ENCODE data around the gene ZNF407. TPM values are rescaled to one million over a fixed set of nuclear protein-coding genes. Genes with fewer than 3 reads are reported as not detected.

Gene ZNF407
- total RNA-seq, 2 experiments from 2014 or later, result 12.3 to 12.6 TPM

DNA sequence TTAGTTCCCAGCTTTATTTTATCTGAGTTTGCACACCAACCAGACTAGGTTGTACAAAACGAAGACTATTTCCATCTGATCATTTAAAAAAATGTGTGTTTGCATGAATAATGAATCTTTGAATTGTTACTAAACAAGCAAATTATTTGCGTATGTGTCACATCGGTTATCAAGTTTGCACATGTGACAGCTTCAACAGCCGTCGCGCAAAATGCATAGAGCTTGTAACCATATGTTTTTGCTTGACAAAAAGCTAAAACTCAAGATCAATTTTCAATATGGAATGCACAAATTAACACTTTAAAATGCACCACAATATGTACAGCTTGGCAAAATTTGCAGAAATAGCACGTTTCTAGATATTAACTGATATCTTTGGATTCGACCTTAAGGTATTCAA lies 427.2 kb downstream of the ZNF407 start:
- CTCF ChIA-PET, result interaction anchor here (0.6 kb wide), 1 partner anchor 41 kb away, joined by 4 read pairs; no protein-coding TSS in a partner anchor

DNA sequence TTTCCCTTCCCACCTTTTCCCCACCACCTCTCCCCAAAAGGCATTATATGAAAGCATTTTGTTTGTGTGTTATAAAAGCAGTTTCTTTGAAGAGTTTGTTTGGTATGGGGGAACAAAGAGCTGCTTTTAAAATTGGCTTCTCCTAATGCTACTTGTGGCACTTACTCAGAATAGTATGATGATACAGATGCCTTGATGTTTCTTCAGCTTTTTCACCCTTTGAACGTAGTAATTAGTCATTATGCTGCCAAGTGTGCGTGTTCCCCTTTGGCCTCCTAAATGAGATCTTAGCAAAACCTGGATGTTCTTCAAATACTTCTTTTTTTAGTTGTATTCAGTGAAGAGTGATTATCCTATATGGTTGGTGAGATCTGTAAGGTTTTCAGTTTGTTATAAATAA lies 427.9 kb downstream of the ZNF407 start:
- ChIA-PET POLR2A (no interaction called here), CTCF (no interaction called here)

More for the DNA sequence above, 427.2 kb downstream of the ZNF407 start:
- POLR2A ChIA-PET, result no interaction called here

DNA sequence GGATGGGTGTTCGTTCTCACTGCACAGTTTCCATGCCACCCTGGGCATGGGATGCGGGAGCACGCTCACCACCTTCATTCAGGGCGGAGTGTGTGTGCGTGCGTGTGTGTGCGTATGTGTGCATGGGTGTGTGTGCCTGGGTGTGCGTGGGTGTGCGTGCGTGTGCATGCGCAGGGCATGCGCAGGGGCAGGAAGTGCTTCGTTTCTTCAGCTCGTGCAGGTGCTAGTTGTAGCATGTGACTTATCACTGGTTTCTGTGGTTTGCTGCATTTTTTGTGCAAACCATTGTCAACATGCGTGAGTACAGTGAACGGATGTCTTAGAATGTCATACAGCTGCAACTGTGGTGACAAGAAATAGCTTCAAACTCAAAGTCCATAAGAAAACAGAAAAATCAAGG lies 431.8 kb downstream of the ZNF407 start:
- ChIA-PET POLR2A (no interaction called here), CTCF (no interaction called here)

DNA sequence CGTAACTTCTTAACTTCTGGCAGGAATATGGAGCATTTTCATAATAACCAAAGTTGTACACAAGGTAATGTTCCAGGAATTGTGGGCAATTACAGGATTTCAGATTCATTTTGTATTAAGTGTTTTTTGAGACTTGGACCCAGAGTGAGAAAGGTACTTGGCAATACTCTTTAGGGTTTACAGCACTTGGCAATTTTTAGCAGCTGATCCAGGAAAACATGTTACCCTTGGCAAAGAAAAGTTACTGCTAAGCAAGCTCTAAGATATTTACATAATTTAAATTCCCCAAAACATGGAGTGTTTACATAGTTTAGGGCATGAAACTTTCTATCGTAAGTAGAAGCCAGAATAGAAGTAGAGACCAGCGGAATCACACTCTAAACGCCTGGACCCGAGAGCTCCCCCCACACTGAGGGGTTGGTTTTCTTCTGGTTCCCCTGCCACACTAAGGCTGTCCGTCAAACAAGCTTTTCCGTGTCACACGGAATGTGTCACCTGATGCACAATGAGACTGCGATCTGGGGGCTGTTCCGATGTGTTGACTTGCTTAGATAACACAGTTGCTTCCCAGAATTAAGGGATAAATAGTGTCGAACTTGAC lies 434.1 kb downstream of the ZNF407 start:
- POLR2A ChIA-PET, result no interaction called here
- CTCF ChIA-PET, result no interaction called here

DNA sequence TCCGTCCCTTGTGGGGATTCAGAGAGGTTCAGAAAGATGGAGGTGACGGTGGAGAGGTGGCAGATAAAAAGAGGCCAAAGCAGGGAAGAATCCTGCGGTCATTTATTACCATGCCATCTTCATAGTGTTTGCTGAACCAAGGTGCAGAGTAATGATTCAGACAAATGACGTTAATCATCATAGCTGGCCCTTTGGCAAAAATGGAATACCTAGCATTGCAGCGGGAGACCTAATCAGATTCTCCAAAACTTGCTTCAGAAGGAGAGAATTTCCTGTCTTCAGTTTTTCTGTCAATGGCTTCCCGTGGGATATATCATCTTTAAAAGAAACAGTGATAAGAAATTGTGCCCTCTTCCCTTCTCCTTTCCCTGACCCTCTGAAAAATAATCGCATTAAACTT lies 435.8 kb downstream of the ZNF407 start:
- POLR2A ChIA-PET, result no interaction called here

DNA sequence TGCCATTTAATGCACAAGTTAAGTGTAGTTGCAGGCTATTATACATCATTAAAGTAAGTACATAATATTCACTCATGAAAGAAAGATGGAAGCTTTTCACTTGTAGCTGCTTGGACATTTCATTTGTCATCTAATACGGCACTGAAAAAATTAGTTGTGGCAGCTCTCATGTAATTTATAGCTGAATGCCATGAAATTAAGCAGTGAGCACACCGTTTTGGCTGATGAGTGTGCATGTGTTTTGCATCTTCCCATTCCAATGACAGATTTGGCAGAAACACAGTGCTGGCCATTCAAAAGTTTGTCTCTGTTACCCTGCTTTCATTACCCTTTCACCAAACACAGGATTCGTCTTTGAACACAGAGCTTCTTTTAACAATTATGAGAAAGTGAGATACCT lies 437.3 kb downstream of the ZNF407 start:
- CTCF ChIA-PET, result no interaction called here
- POLR2A ChIA-PET, result no interaction called here

More for the DNA sequence above, 435.8 kb downstream of the ZNF407 start:
- CTCF ChIA-PET, result no interaction called here

DNA sequence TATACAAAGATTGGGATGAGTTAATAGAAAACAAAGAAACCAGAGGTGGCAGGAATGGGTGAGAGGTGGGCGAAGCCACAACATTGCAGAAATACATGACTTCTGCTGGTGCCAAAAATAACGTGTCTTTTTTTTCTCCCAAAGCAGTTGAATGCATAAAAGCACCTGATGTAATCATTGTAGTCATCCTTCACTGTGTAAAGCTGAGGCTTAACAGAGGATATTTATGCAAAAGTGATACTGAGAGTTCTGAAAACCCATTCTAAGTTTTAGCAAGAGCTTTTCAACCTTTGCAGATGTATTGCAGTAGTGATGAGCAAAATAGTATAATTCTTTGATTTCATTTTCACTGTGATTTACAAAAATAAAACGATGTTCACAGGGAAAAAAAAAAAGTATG lies 438.3 kb downstream of the ZNF407 start:
- ChIA-PET POLR2A (interaction anchor here (0.5 kb wide), 1 partner anchor 134 kb away, joined by 4 read pairs; no protein-coding TSS in a partner anchor), CTCF (no interaction called here)

DNA sequence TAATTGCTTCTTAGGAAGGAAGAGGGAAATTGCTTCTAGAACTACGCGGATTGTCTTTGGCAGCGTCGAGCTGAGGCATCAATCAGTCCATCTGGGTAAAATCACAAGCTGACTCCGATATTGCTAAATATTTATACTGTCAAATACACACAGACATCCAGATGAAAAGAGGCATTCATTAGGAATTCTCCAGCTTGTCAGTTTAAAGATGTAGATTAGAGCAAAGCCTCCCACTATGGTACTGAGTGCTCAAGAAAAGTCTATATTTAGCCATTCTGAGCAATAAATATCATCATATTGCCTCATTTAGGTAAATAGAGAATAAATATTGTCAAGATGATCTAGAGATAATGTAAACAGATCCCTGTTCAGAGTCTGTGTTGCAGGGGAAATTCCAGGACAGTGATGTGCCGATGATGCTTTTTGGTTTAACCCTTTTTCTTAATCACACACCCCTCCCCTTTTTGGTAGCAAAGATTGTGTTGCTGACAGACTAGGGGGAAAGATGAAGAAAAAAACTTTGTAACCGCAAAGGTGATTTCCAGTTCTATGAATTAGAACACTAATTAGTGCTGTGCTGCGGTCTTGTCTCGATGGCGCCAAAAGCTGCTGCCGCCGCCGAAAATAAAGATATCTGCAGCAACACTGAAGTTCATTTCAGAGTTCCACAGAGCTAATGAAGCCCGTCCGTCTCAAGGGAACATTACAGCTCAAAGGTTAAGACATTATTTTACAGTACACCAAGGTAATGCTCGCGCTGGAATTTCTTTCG lies 439.4 kb downstream of the ZNF407 start:
- ChIA-PET CTCF (no interaction called here), POLR2A (no interaction called here)

DNA sequence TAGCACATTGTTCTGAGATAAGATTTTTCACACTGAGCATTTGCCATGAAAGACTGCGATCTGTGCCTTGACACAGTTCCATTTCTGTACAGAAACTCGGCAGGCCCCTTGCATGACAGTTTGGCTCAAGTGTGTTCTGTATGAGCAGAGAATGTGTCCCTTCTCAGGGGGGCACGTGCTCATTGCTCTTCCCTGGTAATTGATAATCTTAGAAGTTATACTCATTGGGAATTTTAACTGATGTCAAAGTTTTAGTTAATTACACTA lies 440.0 kb downstream of the ZNF407 start:
- ChIA-PET POLR2A (no interaction called here), CTCF (no interaction called here)

DNA sequence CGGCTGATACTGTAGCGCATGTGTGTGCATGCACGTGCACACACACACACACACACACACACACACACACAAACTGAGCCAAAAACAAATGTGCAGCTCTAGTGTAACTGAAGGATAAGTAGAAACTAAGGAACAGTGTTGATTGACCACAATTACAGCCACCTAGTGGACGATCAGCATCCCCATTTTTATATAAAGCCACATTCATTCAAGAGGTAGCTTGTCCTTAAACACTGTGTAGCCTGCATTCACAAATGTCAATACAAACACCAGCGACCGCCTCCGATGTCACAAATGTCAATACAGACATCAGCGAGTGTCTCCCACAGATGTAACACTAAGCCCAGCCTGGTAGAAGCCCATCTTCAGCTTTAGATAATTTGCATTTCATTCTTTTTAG lies 443.9 kb downstream of the ZNF407 start:
- POLR2A ChIA-PET, result no interaction called here
- CTCF ChIA-PET, result no interaction called here

DNA sequence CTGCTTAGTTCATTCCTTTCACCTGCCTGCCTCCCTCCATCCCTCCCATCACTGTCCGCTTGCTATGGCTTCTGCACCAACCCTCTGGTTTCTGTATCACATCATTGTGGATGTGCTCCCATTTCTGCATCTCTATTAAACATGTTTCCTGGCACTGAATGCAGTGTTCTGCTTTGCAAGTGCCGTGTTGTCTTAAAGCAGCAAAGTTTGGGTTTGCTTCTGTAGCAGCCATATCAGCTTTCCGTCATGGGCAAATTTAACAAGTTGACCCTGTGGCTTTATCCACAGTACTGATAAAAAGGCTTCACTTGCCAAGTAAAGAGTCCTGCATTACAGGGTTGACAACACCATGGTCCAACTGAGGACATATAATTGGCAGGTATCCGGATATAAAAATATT lies 445.8 kb downstream of the ZNF407 start:
- ChIA-PET POLR2A (no interaction called here), CTCF (no interaction called here)

DNA sequence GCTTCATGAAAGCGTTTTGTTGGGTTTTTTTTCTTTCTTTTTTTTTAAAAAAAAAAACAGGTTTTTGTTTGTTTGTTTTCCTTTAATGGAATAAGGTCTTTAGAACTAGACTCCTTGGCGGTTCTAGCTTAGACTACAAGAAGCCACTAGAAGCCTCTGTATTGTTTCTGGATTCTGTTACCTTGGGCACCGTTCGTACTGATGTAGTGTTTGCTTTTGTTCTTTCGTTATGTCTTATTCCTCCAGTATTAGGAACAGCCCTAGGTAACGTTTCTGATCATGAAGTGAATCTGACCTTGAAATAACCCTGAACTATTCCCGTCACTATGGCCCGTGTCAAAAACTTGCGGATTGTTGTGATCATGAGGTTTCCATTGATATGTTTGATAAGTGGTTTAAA lies 446.6 kb downstream of the ZNF407 start:
- ChIA-PET CTCF (no interaction called here), POLR2A (no interaction called here)

DNA sequence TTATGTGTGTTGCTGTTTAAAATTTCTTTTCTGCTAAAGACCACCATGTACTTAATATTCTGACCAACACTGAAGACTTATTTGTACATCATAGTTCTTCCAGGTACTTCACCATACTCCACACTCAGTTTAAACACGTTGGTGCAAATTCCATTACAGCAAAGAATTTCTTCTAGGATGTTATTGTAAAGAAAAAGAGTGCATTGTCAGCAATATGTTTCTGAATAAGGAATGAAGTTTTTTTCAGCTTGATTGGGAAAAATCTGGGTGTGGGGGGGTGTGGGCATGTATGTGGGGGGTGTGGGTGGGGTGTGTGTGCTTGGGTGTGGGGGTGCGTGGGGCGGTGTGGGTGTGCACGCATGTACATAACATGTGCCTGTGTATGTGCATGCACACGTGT lies 447.1 kb downstream of the ZNF407 start:
- ChIA-PET POLR2A (no interaction called here), CTCF (no interaction called here)

DNA sequence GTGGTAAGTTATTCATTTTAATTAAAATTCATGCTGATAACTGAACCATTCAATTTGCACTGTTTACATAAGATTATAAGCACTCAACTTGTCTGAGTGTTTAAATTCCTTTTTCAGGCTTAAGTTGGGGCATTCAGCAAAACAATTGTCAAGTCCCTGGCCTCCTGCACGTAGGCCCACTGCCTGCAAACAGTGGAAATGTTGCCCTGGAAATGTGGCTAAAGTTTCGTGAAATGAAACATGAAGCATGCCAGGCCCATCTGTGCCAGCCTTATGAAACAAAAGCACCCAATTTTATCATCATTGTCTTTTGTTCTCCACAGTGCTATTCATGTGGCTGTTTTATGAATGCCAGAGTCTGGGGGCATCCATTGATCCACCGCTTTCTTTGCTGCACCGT lies 447.6 kb downstream of the ZNF407 start:
- ChIA-PET CTCF (no interaction called here), POLR2A (no interaction called here)

DNA sequence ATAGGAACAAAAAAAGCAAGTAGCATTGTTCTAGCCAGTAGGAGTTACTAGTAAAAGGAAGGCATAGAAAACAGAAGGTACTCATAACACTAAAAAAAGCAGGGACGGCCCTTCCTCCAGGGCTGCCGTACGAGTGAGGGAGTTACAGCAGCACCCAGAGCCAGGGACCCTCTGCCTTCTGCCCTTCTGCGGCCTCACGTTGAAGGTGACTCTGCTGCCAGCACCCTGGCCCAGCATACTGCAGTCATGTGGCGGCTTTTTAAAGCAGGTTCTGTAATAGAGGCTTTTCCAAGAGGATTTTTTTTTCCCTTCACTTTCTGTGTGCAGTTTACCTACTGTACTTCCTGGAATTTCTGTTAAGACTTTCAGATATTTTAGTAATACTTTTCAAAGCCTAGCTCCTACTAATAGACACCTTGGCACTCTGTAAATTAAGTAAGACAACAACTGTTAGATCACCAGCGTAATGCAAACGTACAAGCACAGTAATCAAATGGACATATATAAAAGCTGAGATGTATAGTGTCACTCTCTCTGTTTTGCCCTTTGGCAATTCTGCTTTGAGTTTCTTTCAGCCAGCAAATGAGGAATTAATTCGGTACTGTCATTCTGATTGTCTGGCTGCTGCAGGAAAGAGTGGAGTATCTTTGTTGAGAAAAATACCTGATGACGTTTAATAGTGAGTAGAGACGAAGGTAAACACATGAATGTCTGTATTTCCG lies 449.7 kb downstream of the ZNF407 start:
- ChIA-PET CTCF (no interaction called here), POLR2A (no interaction called here)

DNA sequence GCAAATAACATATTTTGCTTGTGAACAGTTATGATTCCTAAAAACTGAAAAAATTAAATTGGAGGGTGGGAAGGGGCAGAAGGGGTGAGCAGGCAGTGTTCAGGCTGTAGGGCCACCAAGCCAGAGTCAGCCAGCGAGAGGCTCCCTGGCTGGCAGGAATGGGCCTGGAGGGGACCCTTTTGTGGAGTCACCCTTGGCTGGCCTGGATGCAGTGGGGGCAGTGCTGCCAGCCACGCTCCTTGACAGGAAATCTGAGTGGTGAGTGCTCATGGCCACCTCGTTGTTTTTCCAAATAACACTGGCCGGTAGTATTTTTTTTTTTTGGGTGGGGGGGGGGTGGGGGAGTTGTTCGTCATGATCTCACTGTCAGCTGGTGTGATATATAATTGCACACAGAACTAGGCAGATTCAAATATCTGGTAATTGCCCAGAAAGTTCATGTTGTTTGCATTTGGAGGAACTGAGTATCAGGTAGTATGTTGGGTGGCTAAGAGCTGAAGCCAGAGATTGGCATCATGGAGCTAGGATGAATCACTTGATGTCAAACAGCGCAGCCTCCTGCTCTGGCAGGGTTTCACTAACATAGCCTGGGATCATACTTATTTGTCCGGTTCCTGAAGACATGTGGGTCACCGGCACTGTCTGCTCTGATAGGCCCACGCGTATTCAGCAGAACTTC lies 451.2 kb downstream of the ZNF407 start:
- POLR2A ChIA-PET, result no interaction called here
- CTCF ChIA-PET, result no interaction called here

DNA sequence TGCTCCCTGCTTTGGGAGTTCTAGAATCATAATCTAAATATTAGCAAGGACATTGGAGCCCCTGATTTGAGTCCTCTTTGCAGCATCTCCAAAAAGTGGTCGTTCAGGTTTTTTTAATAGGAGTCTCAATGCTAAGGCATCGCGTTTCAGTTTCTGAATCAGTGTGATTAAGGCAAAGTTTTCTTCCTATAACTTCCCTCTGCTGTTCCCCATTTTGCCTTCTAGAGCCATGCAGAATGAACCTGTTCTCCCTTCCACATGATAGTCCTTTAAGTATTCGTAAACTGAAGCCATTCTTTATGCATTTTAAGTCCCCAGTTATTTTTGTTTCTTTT lies 451.8 kb downstream of the ZNF407 start:
- POLR2A ChIA-PET, result no interaction called here
- CTCF ChIA-PET, result no interaction called here

DNA sequence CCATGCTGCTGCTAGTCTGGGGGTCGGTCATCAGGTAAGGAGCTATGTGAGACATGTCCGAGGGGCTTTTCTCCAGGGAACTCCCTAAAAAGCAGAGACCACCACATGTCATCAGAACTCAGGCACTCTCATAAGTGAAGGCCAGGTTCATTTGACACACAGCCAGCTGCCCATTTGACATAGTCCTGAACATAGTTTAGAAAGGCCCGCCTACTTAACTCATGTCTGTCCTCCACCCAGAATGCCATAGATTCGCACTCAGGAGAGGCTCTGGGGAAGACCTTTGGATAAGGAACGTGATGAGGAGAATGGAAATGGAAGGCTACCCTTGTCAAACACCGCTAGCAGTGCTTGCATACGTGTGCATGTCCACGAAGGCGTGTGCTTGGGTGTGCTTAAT lies 454.1 kb downstream of the ZNF407 start:
- ChIA-PET POLR2A (no interaction called here), CTCF (no interaction called here)

DNA sequence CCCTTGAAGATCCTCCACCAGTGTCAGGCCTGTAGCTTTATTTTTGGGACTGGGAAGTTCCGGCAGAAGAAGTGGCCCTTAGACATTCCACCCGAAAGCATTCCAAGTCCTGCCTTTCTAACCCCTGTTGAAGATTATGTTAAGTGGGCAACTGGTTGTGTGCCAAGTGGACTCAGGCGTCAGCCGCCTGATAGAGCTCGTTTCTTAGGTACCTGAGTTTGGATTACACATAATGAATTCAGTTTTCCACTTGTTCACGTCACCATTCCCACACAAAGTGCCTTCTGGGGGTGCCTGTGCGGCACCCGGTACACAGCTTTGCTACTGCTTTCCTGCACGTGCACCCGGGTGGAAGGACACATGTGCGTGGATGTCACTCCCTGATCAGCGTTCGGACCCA lies 454.8 kb downstream of the ZNF407 start:
- ChIA-PET CTCF (no interaction called here), POLR2A (no interaction called here)

DNA sequence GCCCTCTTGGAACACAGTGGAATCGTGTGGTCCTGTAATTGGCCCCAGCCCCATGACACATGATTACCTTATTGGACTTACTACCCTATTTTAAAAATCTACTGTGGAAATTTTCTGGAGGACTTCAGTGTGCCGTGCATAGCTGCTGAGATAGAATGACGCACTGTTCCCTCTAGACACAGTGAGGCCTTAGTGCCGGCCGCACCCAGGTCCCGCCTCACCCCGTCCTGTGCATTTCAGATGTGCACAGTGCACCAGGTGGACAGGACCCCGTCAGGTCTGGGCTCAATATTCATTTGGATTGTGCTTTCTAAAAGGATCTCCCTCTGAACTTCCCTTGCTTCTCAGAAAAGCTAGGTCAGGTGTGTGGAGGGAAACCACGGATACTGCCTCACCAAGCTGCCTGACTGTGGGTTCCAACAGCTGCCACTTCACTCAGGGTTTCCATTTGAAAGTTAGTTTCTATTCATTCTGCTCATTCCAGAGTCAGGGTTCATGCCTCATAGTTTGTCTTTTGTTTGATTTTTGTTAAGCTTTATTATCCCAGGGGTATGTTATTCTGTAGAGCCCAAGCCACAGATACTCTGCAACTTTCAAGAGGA lies 455.5 kb downstream of the ZNF407 start:
- ChIA-PET POLR2A (no interaction called here), CTCF (no interaction called here)

DNA sequence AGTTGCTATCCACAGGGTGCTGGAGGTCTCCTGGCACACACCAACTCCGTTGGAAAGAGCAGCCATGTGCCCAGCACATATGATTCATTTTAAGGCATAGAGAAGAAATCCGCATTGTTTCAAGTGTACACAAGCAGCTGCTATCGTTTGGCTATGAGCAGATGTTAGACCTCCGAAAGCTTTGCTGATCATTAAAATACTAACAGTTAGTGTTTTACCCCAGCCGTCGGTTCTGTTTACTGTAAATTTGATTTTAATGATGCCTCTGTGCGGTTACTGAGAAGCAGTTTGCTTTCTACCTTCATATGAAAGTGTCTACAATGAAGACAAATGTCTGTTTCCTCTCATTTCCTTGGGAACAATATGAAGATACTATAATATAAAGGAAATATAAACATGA lies 456.4 kb downstream of the ZNF407 start:
- POLR2A ChIA-PET, result no interaction called here
- CTCF ChIA-PET, result no interaction called here

Data from activated CD8-positive, alpha-beta memory T cell treated with anti-CD3 and anti-CD28 coated beads for 36 hours (primary cell).